ENCODE data around the gene VARS2.
"Not testable (repeated sequence)": the region's sequence is repeated elsewhere in the genome, so short reads cannot be mapped to it uniquely, and the experiment has no call there.

VARS2 gene

GRCh38 chr6:30900863-30901417 is 13.1 kb upstream of the VARS2 start:
- no peak for DNase-seq

- DNase-seq: no peak
Measured at GRCh38 chr6:30901436-30901835, 12.6 kb upstream of the VARS2 start.

- DNase-seq: not testable (repeated sequence)
Measured at GRCh38 chr6:30902196-30902595, 11.8 kb upstream of the VARS2 start.

GRCh38 chr6:30902709-30903108 is 11.3 kb upstream of the VARS2 start:
- no peak for DNase-seq

- DNase-seq: no peak
Measured at GRCh38 chr6:30903236-30903635, 10.8 kb upstream of the VARS2 start.

- DNase-seq: not testable (repeated sequence)
Measured at GRCh38 chr6:30907290-30907757, 6.7 kb upstream of the VARS2 start.

GRCh38 chr6:30907758-30908591 is 6.1 kb upstream of the VARS2 start, which contains the start of gene GTF2H4:
TSS of gene GTF2H4 (plus strand) at chr6:30908207.
- peak; percentile 96 for DNase-seq

GRCh38 chr6:30908700-30909099 is 5.3 kb upstream of the VARS2 start:
- no peak for DNase-seq

- not testable (repeated sequence) for DNase-seq
Measured at GRCh38 chr6:30910473-30910872, 3.6 kb upstream of the VARS2 start.

GRCh38 chr6:30912746-30913520 is 1.1 kb upstream of the VARS2 start:
- DNase-seq: no peak

GRCh38 chr6:30913721-30914075 is 340 bp upstream of the VARS2 start:
- no peak for DNase-seq

- no peak for DNase-seq
Measured at GRCh38 chr6:30914854-30915590, 984 bp downstream of the VARS2 start.

GRCh38 chr6:30915591-30915946 is 1.5 kb downstream of the VARS2 start:
- DNase-seq: peak; percentile 7

GRCh38 chr6:30917041-30917440 is 3.0 kb downstream of the VARS2 start:
- no peak for DNase-seq

- DNase-seq: no peak
Measured at GRCh38 chr6:30917487-30917886, 3.4 kb downstream of the VARS2 start.

GRCh38 chr6:30918670-30919069 is 4.6 kb downstream of the VARS2 start:
- no peak for DNase-seq

GRCh38 chr6:30922447-30922852 is 8.4 kb downstream of the VARS2 start:
- no peak for DNase-seq

- DNase-seq: not testable (repeated sequence)
Measured at GRCh38 chr6:30924040-30924627, 10.1 kb downstream of the VARS2 start.

GRCh38 chr6:30926644-30927043 is 12.6 kb downstream of the VARS2 start:
- DNase-seq: no peak

- not testable (repeated sequence) for DNase-seq
Measured at GRCh38 chr6:30927080-30927479, 13.0 kb downstream of the VARS2 start.

GRCh38 chr6:30928677-30929076 is 14.6 kb downstream of the VARS2 start:
- no peak for DNase-seq

GRCh38 chr6:30930506-30930905 is 16.5 kb downstream of the VARS2 start:
- DNase-seq: no peak

- no peak for DNase-seq
Measured at GRCh38 chr6:30931272-30931671, 17.2 kb downstream of the VARS2 start.
